Stomach (tissue), 9 donors: Measurements from ENCODE around the gene DIPK1A. TPM values are rescaled to one million over a fixed set of nuclear protein-coding genes. Genes with fewer than 3 reads are reported as not detected.

ENCODE experiments used
- DNase-seq, 2 donors: peaks; one replicate each; pipeline versions ENCODE4 v3.0.0 to v3.0.0-alpha.2; 2013 to 2019
- H3K27ac ChIP-seq, 5 donors: fragments of 200-600 bp in 4 of 5; sonication (generic) in 4 of 5; one replicate each; pipeline ENCODE4 v1.5.1; 2013 to 2019; ENCODE audit warnings: mild to moderate bottlenecking in 1 of 5, moderate library complexity in 1 of 5
- H3K27me3 ChIP-seq, 3 donors: fragments of 200-600 bp; sonication (generic); one replicate each; pipeline ENCODE4 v1.5.1; 2017 to 2019; ENCODE audit warnings: mixed run types in 1 of 3
- H3K36me3 ChIP-seq, 4 donors: fragments of 200-600 bp; sonication (generic); 1 replicate in 3 of 4; 2 replicates in 1 of 4; pipeline ENCODE4 v1.5.1; 2016 to 2019
- H3K4me1 ChIP-seq, 4 donors: fragments of 200-600 bp; sonication (generic); one replicate each; pipeline ENCODE4 v1.5.1; 2016 to 2019
- H3K4me3 ChIP-seq, 4 donors: fragments of 200-600 bp; sonication (generic) in 3 of 4; one replicate each; pipeline ENCODE4 v1.5.1; 2016 to 2019; ENCODE audit warnings: mild to moderate bottlenecking in 1 of 4
- H3K9me3 ChIP-seq, 4 donors: fragments of 200-600 bp; sonication (generic); one replicate each; pipeline ENCODE4 v1.5.1; 2016 to 2019
- CTCF ChIP-seq, 7 experiments: fragments of 450-650 bp in 4 of 7; fragments of 200-600 bp in 3 of 7; sonication (generic) in 3 of 7; IDR thresholded peaks; one replicate each; pipeline ENCODE4 v1.5.1; 2016 to 2019; ENCODE audit warnings: antibody characterized with exemption in 7 of 7, control low read depth in 2 of 7, mild to moderate bottlenecking in 1 of 7
- EP300 ChIP-seq: sonication (generic); formaldehyde crosslinking; IDR thresholded peaks from one replicate; pipeline ENCODE4 v1.6.1; 2017; ENCODE audit warnings: antibody characterized with exemption
- POLR2A ChIP-seq, 4 donors: fragments of 450-650 bp; IDR thresholded peaks; one replicate each; pipeline ENCODE4 v1.6.1; 2016; ENCODE audit warnings: antibody characterized with exemption in 4 of 4, control low read depth in 2 of 4, mild to moderate bottlenecking in 1 of 4, moderate library complexity in 1 of 4
- POLR2AphosphoS5 ChIP-seq, 3 donors: sonication (generic); formaldehyde crosslinking; IDR thresholded peaks; one replicate each; pipeline ENCODE4 v1.6.1; 2016; ENCODE audit warnings: antibody characterized with exemption in 3 of 3
- whole genome bisulfite sequencing, 5 donors: extraction: QIAGEN DNeasy Blood & Tissue Kit in 3 of 5; methylation state at CpG; one replicate each; pipeline versions ENCODE4 v1.1.5 to v1.1.7; 2013 to 2018; 5-methylcytosine and 5-hydroxymethylcytosine counted together
- intact Hi-C: fragments of 100-400 bp; cut with DNase I; formaldehyde crosslinking; loops from one replicate; pipeline ENCODE4 v1.15.1; 2023; ENCODE audit warnings: low total_unique reads
- polyA plus RNA-seq, 3 donors: library from polyadenylated mRNA; stranded (reverse); fragments of 200-250 nt; gene quantifications; one replicate each; pipeline ENCODE4 v1.2.3, GENCODE V29; 2013
- total RNA-seq, 5 donors: library from RNA; depleted of rRNA; stranded (reverse); fragments of >200 nt; gene quantifications; one replicate each; pipeline versions ENCODE4 v1.1.0 to v1.2.3, GENCODE V29; 2014 to 2016
- donor health status: healthy with polysubstance abuse.
- donor health status: Bipolar disorder and iron deficiency.
- donor health status: healthy.

DIPK1A gene
- total and polyA plus RNA-seq, 8 donors, result 2.0 to 15.5 (median 5.0) TPM

GRCh38 chr1:92929461-92929860 is 31.8 kb downstream of the DIPK1A start:
- Histone ChIP-seq H3K27ac (no peak overlapping the region), H3K4me1 (peaks cover 8 to 26% (median 14%) of the 10 kb centered on the region in 4 donors), H3K4me3 (no peak overlapping the region), H3K9me3 (no peaks in the 10 kb centered on the region), H3K36me3 (no peaks in the 10 kb centered on the region), H3K27me3 (no peaks in the 10 kb centered on the region)
- intact Hi-C loops, result no loop called here
- DNase-seq, result no peak
- TF ChIP-seq POLR2AphosphoS5 (IDR thresholded peaks at IDR 0.05), result no peak
- no peak for TF ChIP-seq CTCF (IDR thresholded peaks at IDR 0.05)
- no peak for TF ChIP-seq EP300
- TF ChIP-seq POLR2A (IDR thresholded peaks at IDR 0.05), result no peak
- WGBS, 5 donors, result 11 to 31% (median 22%) methylated on average over 1 of the region's 1 CpG

GRCh38 chr1:92927870-92928269 is 33.4 kb downstream of the DIPK1A start:
- Histone ChIP-seq H3K9me3 (no peaks in the 10 kb centered on the region), H3K4me3 (no peak overlapping the region), H3K4me1 (peaks cover 0 to 12% (median 3%) of the 10 kb centered on the region in 4 donors), H3K27ac (no peak overlapping the region), H3K36me3 (no peaks in the 10 kb centered on the region), H3K27me3 (no peaks in the 10 kb centered on the region)
- no peak for DNase-seq
- intact Hi-C loops, result no loop called here
- TF ChIP-seq CTCF (IDR thresholded peaks at IDR 0.05) (peak in 1 of 7 experiments; percentile 9), EP300 (no peak)

GRCh38 chr1:92926873-92927272 is 34.4 kb downstream of the DIPK1A start:
- WGBS, 5 donors, result 94 to 100% (median 97%) methylated on average over 1 of the region's 1 CpG
- Histone ChIP-seq H3K9me3 (no peaks in the 10 kb centered on the region), H3K27me3 (no peaks in the 10 kb centered on the region), H3K27ac (no peak overlapping the region), H3K4me1 (peaks cover 0 to 12% (median 3%) of the 10 kb centered on the region in 4 donors), H3K36me3 (no peaks in the 10 kb centered on the region), H3K4me3 (no peak overlapping the region)
- intact Hi-C loops, result no loop called here
- no peak for TF ChIP-seq CTCF (IDR thresholded peaks at IDR 0.05)
- no peak for TF ChIP-seq POLR2AphosphoS5 (IDR thresholded peaks at IDR 0.05)
- TF ChIP-seq POLR2A (IDR thresholded peaks at IDR 0.05), result no peak
- TF ChIP-seq EP300, result no peak
- no peak for DNase-seq

- intact Hi-C loops, result no loop called here
- H3K27ac ChIP-seq, result no peak overlapping the region
These were observed 36.8 kb downstream of the DIPK1A start for GRCh38 chr1:92924501-92924900.

More at GRCh38 chr1:92924501-92924900, 36.8 kb downstream of the DIPK1A start:
- Histone ChIP-seq H3K36me3 (no peaks in the 10 kb centered on the region), H3K27me3 (no peaks in the 10 kb centered on the region), H3K9me3 (no peaks in the 10 kb centered on the region), H3K4me3 (no peak overlapping the region), H3K4me1 (peaks cover 0 to 9% (median 3%) of the 10 kb centered on the region in 4 donors)
- WGBS, 5 donors, result 87 to 92% (median 90%) methylated on average over 9 of the region's 9 CpGs
- DNase-seq, result no peak
- TF ChIP-seq POLR2AphosphoS5 (IDR thresholded peaks at IDR 0.05), result no peak
- no peak for TF ChIP-seq CTCF (IDR thresholded peaks at IDR 0.05)
- TF ChIP-seq POLR2A (IDR thresholded peaks at IDR 0.05), result no peak
- no peak for TF ChIP-seq EP300
